GM13976 (cell line): Measurements from ENCODE around the gene CDHR3.
"Not testable (repeated sequence)": the region's sequence is repeated elsewhere in the genome, so short reads cannot be mapped to it uniquely, and the experiment has no call there.

Experiments
- DNase-seq: peaks from one replicate; pipeline ENCODE4 v3.0.0; 2012; ENCODE audit warnings: low spot score
- in situ Hi-C: fragments of 300-500 bp; cut with MboI; formaldehyde crosslinking; loops from one replicate; pipeline ENCODE4 v1.12.0; 2022; ENCODE audit warnings: low sequenced_read_pairs, mixed read lengths, inconsistent platforms; ENCODE audit not compliant: unreplicated experiment
- TF ChIP-seq, protein P1 (sequence below): IDR thresholded peaks from 2 replicates; pipeline ENCODE4 v1.5.1; 2012; ENCODE audit warnings: borderline replicate concordance, mild to moderate bottlenecking; ENCODE audit not compliant: insufficient read depth; ENCODE audit errors: extremely low read depth, missing control alignments, control extremely low read depth

The CDHR3 gene

DNA sequence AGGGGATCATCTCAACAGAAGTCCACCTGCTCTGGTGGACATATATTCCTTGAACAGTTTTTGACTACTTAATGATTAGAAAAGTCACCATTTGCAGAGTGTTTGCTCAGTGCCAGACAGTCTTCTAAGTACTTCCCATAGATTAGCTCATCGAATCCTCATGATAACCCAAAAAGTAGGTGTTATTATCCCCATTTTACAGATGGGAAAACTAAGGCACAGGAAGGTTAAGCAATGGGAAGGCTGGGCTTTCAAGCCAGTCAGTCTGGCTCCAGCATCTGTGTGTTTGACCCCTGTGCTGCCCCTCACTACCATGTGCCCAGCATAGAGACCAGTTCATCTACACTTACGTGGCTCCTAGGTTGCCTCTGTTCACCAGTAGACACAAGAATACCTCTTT, 15.9 kb downstream of the CDHR3 start:
- DNase-seq: no peak
- TF ChIP-seq, protein P1, sequence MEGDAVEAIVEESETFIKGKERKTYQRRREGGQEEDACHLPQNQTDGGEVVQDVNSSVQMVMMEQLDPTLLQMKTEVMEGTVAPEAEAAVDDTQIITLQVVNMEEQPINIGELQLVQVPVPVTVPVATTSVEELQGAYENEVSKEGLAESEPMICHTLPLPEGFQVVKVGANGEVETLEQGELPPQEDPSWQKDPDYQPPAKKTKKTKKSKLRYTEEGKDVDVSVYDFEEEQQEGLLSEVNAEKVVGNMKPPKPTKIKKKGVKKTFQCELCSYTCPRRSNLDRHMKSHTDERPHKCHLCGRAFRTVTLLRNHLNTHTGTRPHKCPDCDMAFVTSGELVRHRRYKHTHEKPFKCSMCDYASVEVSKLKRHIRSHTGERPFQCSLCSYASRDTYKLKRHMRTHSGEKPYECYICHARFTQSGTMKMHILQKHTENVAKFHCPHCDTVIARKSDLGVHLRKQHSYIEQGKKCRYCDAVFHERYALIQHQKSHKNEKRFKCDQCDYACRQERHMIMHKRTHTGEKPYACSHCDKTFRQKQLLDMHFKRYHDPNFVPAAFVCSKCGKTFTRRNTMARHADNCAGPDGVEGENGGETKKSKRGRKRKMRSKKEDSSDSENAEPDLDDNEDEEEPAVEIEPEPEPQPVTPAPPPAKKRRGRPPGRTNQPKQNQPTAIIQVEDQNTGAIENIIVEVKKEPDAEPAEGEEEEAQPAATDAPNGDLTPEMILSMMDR: no peak
- in situ Hi-C loops: no loop called here

DNA sequence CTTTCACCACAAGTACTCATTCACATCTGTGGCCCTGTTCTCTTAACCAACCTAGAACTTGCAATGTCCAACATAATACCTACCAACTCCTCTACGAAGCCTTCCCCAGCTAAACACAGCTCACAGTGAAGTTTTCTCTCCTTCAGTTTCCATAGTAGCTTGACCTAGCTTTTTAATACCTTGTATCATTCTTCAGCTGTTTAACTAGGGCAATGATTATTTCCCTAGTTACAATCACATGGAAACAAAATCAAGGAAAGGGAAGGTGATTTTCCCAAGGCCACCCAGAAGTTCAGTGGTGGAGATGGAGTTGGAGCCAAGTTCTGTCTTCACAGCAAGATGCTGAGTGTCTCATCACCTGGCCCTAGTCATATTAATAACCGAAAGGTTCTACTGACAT, 16.3 kb downstream of the CDHR3 start:
- TF ChIP-seq, protein P1: no peak
- in situ Hi-C loops: no loop called here

DNA sequence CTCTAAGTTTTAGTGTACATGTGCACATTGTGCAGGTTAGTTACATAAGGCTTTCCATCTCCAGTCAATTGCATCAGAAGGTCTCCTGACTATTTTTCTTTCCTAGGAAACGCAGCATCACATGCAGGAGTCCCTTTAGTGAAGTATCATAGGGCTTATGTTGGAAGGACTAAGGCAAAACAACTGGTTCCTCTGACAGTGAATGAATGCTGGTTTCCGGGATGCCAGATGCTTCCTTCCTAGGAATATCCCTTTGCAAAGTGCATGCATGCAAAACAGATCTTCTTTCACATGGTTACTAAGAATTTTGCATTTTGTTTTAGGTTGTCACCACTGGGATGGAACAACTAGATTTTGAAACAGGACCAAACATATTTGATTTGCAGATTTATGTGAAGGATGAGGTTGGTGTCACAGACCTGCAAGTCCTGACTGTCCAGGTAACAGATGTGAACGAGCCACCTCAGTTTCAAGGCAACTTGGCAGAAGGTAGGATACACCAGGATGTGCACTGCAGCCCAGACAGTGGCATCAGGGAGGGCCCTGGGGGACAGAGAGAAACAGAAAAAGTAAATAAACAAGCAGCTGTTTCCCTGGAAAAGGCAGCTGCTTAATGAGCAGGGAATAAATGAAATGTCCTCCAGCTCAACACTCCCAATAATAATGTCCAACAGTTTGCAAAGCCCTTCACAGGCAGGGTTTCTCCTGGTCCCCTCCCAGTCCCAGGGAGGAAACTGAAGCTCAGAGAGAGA, 17.8 kb downstream of the CDHR3 start:
- in situ Hi-C loops: no loop called here
- no peak for DNase-seq
- TF ChIP-seq, protein P1: no peak

More for the DNA sequence above, 16.3 kb downstream of the CDHR3 start:
- no peak for DNase-seq

DNA sequence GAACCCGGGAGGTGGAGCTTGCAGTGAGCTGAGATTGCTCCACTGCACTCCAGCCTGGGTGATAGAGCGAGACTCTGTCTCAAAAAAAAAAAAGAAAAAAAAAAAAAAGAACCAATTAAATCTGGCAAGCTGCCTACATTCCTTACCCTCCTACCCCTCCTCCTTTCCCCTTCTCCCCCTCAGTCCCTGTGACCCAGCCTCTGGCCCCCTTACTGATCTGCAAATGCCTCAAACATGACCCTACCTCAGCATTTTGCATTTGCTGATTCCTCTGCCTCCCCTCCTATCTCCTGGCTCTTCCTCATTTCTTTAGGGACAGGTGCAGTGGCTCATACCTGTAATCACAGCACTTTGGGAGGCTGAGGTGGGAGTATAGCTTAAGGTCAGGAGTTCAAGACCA, 19.3 kb downstream of the CDHR3 start:
- TF ChIP-seq, protein P1: no peak
- in situ Hi-C loops: no loop called here
- no peak for DNase-seq

DNA sequence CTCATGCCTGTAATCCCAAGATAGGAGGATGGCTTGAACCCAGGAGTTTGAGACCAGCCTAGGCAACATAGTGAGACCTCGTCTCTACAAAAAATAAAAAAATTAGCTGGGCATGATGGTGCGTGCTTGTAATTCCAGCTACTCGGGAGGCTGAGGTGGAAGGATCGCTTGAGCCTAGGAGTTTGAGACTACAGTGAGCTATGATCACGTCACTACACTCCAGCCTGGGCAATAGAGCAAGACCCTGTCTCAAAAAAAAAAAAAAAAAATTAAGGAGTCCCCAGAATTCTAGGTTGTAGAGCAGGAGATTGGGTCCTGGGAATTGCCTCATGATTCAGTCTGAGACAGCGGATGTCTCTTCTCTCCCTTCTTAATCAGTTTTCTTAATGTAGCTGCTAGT, 21.7 kb downstream of the CDHR3 start:
- DNase-seq, in situ Hi-C loops: not testable (repeated sequence)

DNA sequence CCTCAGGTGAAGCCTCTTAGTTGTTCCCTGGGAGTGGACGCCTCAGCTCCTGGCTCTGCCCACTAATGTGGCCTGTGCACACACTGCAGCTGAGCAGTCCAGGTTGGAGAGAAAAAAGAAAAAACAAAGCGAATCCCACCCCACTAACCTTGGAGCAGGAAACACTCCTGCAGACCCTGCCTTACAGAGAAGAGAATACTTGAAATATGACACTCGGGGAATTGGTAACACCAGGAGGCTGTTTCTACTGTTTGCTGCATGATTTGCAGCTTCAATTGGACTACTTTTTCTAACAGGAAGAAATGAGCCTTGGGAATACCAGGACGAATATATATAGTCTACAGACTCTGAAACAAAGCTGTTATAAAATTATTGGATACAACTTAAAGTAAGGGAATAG, 22.2 kb downstream of the CDHR3 start:
- DNase-seq: no peak
- in situ Hi-C loops: no loop called here
- TF ChIP-seq, protein P1: no peak

DNA sequence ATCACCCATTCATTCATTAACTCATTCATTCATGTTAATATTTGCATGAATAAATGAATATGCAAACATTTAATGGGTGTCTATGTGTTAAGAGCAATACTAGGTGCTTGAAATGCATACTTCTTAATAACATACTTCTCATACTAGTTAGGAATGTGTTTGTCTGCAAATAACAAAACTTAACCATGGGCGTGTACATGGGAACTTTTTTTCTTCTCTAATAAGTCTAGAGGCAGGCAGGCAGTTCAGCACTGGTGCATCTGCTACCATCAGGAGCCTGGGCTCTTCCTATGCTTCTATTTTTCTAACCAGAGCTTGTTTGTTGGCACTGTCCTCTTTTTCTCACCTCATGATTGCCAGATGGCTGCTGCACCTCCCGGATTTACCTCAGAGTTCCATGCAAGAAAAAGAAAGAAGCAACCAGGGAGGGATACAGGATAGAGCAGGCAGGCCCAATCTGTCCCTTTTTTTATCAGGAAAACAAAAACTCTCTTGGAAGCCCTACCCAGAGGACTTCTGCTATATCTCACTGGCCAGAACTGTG, 22.7 kb downstream of the CDHR3 start:
- no peak for DNase-seq

More for the DNA sequence above, 22.7 kb downstream of the CDHR3 start:
- in situ Hi-C loops: no loop called here
- TF ChIP-seq, protein P1: no peak
